Stimulated activated naive CD4-positive, alpha-beta T cell treated with Interleukin-2 at 50 U/mL for 16 hours (primary cell): ENCODE data around the gene GOLGA6L22.
"Not testable (repeated sequence)": the region's sequence is repeated elsewhere in the genome, so short reads cannot be mapped to it uniquely, and the experiment has no call there.

ENCODE experiments used
- DNase-seq: peaks from one replicate; lab custom pipeline; 2025; lab: John Stamatoyannopoulos, UW

GOLGA6L22 gene, protein sequence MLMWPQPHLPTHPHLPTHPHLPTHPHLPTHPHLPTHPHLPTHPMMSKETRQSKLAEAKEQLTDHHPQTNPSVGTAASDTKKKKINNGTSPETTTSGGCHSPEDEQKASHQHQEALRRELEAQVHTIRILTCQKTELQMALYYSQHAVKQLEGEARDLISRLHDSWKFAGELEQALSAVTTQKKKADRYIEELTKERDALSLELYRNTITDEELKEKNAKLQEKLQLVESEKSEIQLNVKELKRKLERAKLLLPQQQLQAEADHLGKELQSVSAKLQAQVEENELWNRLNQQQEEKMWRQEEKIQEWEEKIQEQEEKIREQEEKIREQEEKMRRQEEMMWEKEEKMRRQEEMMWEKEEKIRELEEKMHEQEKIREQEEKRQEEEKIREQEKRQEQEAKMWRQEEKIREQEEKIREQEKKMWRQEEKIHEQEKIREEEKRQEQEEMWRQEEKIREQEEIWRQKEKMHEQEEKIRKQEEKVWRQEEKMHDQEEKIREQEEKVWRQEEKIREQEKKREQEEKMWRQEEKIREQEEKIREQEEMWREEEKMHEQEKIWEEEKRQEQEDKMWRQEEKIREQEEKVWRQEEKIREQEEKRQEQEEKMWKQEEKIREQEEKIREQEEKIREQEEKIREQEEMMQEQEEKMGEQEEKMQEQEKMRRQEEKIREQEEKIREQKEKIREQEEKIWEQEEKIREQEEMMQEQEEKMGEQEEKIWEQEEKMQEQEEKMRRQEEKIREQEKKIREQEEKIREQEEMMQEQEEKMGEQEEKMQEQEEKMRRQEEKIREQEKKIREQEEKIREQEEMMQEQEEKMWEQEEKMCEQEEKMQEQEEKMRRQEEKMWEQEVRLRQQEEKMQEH

DNA sequence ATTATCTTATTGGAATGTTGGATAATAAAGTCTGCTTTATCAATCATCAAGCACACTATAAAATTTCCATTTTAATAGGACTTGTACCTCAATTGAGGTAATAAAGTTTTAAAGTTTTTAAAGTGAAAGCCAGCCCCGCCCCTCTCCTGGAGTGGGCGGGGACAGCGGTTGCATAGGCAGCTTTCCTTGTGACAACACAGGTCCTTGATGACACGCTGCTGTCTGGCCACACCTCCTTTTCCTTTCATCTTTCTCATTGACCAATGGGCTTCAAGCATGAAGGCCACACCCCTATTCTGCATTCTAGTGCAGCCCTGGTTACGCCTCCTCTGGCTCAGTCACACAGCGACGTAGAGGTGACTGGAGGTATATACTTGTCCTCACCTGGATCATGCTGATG, at the start of gene GOLGA6L22:
Gene GOLGA6L22, plus strand, starts transcription at position 301 of the 400 bp plus-strand sequence. Its CDS starts 91 bp downstream, at position 392.
- not testable (repeated sequence) for DNase-seq

DNA sequence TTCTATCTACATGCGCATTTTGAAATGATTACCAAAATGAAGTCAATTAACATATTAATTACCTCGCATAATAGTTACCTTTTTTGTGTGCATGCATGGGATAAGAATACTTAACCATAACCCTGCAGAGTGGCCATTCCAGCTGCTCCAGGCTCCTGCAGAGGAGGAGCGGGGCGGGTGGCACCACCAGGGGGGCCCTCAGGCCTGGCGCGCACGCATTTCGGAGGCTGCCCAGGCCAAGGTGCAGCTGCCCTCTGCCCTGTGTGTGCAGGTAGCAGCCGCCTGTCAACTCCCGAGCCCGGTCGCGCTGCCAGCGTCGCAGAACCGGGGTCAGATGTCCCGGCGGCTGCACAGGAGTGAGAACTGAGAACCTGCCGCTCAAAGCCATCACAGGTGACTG, 41.4 kb upstream of the GOLGA6L22 start:
- not testable (repeated sequence) for DNase-seq

DNA sequence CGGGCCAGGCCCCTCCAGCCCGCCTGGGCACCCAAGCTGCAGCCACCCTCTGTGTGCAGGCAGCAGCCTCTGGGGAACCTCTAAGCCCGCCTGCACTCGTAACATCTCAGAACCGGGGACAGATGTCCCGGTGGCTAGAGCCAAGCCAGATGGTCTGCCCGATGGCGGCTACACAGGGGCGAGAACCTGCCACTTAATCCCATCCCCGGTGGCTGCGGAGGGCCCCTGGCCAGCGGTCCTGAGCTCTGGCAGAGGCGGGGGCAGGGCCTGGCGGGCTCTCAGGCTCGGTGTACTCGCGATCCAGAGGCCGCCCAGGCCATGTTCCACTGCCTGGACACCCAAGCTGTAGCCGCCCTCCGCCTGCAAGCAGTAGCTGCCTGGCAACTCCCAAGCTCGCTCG, 40.9 kb upstream of the GOLGA6L22 start:
- not testable (repeated sequence) for DNase-seq

DNA sequence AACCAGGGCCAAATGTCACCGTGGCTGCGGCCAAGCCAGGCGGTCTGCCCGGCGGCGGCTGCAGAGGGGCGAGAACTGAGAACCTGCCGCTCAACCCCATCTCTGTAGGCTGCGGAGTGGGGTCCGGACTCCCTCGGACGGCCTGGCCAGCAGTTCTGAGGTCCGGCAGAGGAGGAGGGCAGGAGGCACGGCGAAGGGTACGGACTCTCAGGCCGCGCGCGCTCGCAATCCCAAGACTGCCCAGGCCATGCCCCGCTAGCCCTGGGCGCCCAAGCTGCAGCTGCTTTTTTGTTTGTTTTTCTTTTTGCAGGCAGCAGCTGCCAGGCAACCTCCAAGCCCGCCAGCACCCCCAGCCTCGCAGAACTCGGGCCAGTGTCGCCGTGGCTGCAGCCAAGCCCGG, 40.5 kb upstream of the GOLGA6L22 start:
- DNase-seq = not testable (repeated sequence)

DNA sequence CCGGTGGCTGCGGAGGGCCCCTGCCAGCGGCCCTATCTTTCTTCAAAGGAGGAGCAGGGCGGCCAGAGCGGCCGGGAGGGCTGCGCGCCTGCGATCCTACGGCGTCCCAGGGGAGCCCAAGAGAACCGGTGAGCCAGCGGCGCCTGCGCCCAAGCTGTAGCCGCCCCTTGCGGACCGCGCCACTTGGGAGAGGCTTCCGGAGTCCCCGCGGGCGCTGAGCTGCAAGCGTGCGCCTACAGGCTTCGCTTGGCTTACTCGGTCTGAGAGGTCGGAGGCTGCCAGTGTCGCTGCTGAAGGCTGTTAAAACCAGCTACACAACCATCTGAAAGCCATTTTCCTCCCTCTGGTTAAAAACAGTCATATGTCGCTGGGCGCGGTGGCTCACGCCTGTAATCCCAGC, 40.0 kb upstream of the GOLGA6L22 start:
- not testable (repeated sequence) for DNase-seq

DNA sequence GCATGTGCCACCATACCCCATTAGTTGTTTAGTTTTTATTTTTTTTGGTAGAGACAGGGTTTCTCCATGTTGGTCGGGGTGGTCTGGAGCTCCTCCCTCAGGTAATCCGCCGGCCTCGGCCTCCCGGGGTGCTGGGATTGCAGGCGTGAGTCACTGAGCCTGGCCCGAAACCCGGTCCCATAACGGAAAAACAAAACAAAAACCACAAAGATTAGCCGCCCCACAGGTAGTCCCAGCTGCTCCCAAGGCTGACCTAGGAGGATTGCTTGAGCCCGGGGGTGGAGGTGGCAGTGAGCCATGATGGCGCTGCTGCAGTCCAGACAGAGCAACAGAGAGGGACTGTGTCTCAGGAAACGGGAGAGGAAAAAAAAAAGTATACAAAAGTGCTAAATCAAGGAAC, 38.4 kb upstream of the GOLGA6L22 start:
- DNase-seq = not testable (repeated sequence)

DNA sequence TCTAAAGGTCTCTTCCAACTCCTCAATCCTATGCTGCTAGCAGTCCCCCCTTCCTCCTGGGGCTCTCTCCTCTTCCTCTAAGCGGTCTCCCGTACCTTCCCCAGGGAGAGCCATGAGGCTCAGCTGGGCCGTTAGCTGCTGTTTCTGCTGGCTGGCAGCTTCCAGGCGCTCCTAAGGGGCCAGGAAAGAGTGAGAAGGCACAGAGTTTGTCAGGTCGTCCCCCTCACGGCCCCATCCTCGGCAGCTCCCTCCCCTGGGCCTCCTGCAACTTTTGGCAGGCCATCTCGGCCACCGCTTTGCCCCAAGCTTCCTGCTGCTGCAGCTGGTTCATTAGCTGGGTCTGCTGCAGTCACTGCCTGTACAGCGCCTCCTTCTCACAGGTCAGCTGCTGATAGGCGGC, 29.3 kb upstream of the GOLGA6L22 start:
- DNase-seq = not testable (repeated sequence)

DNA sequence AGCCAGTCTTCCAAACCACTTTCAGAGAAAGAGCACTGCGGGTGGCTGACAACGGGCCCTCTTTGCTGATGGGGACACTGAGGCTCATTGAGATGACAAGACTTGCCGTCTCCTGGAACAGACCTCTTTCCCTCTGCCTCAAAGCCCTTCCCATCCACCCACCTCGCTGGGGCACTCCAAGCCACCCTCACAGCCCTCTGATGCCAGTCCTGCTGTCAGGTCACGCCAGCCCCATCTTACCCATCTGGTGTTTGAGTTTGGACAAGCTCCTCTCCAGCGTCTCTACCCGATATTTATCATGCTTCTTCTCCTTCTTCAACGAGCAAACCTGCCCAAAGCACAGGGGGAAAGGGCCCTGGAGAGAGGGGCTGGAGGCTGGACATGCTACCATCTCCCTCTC, 27.0 kb upstream of the GOLGA6L22 start:
- DNase-seq = not testable (repeated sequence)

DNA sequence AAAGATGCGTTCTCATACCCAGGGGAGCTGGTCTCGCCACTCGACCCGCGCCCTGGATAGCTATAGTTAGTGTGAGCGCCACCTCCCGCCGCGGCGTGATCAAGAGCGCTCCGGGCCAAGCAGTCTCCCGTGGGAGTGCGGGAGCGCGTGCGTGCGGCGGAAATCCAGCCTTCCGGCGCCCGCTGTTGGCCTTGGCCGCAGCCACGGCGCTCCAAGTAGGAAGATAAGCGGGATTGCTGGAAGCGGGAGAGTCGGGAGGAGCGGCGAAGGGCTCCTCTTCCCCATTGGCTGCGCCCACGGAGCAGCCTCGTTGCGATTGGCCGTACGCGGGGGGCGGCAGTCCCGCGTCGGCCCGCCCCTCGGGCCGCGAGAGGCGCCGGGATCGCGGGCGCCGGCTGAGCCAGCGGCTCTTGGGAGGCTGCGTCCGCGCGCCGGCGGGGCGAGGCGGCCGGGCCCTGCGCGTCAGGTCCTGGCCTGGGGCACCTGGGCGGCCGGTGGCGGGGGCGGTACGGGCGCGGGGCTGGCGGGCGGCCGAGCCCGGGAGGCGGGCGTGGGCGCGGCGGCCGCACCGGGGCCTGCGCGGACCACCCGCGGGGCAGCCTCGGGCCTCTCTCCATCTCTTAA, 35.9 kb downstream of the GOLGA6L22 start:
- DNase-seq = not testable (repeated sequence)

DNA sequence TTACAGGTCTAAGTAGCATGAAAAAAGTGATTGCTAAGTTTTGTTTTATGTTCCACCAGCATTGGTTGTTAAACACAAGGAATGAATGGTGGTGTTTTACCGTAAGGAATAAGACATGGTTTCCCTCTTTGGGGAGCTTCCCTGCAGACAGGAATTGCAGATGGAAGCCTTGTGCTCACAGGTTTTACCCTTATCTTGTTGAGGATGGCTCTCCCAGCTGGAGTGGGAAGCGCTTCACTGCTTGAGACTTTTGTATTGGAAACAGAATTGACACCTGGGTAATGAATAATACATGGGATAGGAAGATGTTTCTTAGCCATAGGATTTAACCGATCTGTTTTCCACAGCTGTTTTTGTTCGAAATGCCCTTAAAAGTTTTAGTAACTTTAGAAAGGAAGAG, 38.5 kb downstream of the GOLGA6L22 start:
- not testable (repeated sequence) for DNase-seq

DNA sequence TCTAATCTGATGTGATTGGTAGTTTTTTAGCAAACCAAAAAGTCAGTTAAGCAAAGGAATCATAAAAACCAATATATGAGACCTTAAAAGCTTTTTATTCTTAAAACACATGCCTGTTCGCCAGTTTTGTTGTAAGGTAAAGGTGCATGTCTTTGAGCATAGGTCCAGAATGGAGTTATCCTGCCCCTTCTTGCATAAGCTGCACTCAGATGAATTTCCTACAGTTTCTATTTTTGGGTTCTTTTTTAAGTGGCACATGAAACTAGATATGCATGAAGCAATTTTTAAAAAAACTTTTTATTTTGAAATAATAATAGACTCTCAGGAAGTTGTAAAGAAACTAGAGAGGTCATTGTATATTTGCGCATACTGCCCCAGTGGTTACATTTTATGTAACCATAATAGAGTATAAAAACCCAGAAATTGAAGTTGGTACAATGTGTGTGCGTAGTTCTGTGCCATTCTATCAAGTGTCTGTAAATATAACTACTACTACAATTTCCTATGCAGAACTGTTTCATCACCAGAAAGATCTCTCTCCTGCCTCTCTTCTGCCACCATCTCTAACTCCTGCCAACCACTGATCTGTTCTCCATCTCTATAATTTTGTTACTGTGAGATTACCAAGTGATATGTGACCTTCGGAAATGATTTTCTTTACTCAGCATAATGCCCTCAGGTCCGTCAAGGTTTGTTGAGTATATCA, 39.7 kb downstream of the GOLGA6L22 start:
- DNase-seq = not testable (repeated sequence)

DNA sequence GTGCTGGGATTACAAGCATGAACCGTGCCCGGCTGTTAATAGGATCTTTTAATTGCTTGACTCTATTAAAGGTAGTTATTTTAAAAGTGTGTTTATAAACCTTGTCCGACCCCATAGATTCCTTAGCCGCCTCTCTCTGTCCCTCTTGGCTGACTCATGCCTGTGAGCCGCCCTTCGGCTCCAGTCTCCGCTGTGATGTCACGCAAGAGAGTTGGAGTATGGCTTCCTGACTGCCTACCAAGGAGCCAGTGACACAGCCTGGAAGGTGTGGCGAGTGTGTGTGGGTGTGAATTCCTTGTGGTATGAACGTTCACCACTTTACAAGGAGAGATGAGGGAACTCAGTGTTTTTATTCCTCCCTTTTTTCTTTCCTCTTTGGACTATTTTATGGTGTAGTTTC, 43.6 kb downstream of the GOLGA6L22 start:
- DNase-seq = not testable (repeated sequence)

DNA sequence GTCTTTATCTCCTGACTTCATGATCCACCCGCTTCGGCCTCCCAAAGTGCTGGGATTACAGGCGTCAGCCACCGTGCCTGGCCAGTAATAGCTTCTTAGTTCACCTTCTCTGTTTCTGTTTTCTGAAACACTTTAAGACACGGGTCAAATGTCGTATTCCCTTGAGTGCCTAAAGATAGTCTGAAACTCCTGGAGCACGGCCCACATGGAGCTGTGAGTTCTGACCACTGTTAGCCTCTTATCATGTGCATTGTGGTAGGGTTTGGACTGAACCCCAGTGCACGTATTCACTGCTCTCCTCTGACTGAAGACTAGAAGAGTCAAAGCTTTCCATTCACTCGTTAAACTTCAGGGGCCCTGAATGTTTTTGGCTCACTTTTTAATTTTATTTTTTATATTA, 48.3 kb downstream of the GOLGA6L22 start:
- not testable (repeated sequence) for DNase-seq

DNA sequence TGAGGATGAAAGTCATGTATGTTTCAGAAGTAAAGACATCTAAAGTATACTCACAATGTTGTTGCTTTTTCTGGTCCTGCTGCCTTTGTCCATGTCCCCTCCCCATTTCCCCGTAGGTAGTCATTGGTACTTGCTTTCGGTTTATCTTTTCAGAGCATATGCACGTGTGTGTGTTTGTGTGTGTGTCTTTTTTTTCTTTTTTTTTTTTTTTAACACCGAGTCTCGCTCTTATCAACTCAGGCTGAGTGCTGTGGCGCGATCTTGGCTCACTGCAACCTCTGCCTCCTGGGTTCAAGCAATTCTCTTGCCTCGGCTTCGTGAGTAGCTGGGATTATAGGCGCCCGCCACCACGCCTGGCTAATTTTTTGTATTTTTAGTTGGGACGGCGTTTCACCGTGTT, 57.4 kb downstream of the GOLGA6L22 start:
- not testable (repeated sequence) for DNase-seq
